ENCODE measurements around the gene FAM163A.

Gene FAM163A

GRCh38 chr1:179856296-179856695 is 113.2 kb downstream of the FAM163A start:
- Histone ChIP-seq H3K4me3 (no peak overlapping the region), H3K27me3 (no peaks in the 10 kb centered on the region), H3K4me1 (no peaks in the 10 kb centered on the region), H3K27ac (no peak overlapping the region), H3K36me3 (peaks cover 22 to 59% (median 26%) of the 10 kb centered on the region in 3 donors), H3K9me3 (no peaks in the 10 kb centered on the region)
- intact Hi-C loops (cut with DNase I; ENCODE audit: low total_unique reads): no loop called here
- TF ChIP-seq CTCF (IDR thresholded peaks at IDR 0.05): no peak
- no peak for DNase-seq

GRCh38 chr1:179857009-179857408 is 113.9 kb downstream of the FAM163A start:
- Histone ChIP-seq H3K4me3 (no peak overlapping the region), H3K4me1 (no peaks in the 10 kb centered on the region), H3K9me3 (no peaks in the 10 kb centered on the region), H3K27ac (no peak overlapping the region), H3K36me3 (peaks cover 19 to 52% (median 22%) of the 10 kb centered on the region in 3 donors), H3K27me3 (no peaks in the 10 kb centered on the region)
- intact Hi-C loops (cut with DNase I; ENCODE audit: low total_unique reads): no loop called here
- TF ChIP-seq CTCF (IDR thresholded peaks at IDR 0.05): no peak
- DNase-seq: no peak

- Histone ChIP-seq H3K36me3 (peaks cover 13 to 65% (median 56%) of the 10 kb centered on the region in 3 donors), H3K4me1 (no peaks in the 10 kb centered on the region), H3K27ac (no peak overlapping the region), H3K4me3 (no peak overlapping the region), H3K27me3 (no peaks in the 10 kb centered on the region), H3K9me3 (no peaks in the 10 kb centered on the region)
- DNase-seq: no peak
- intact Hi-C loops (cut with DNase I; ENCODE audit: low total_unique reads): no loop called here
- TF ChIP-seq CTCF (IDR thresholded peaks at IDR 0.05): no peak
These were observed 117.6 kb downstream of the FAM163A start for GRCh38 chr1:179860652-179861051.

GRCh38 chr1:179865377-179865776 is 122.3 kb downstream of the FAM163A start:
- H3K27me3 ChIP-seq: no peaks in the 10 kb centered on the region
- no peaks in the 10 kb centered on the region for H3K4me1 ChIP-seq
- intact Hi-C loops (cut with DNase I; ENCODE audit: low total_unique reads): no loop called here
- no peak overlapping the region for H3K4me3 ChIP-seq
- H3K9me3 ChIP-seq: no peaks in the 10 kb centered on the region
- H3K27ac ChIP-seq: no peak overlapping the region
- no peak for TF ChIP-seq CTCF (IDR thresholded peaks at IDR 0.05)
- no peak for DNase-seq
- peaks cover 11 to 60% (median 49%) of the 10 kb centered on the region in 3 donors for H3K36me3 ChIP-seq
